Vagina (tissue), 2 donors: ENCODE measurements around the gene WNK2.

Source experiments
- CTCF ChIP-seq, 3 experiments: fragments of 450-650 bp in 2 of 3; fragments of 200-600 bp in 1 of 3; sonication (generic) in 1 of 3; IDR thresholded peaks; one replicate each; pipeline ENCODE4 v1.5.1; 2017 to 2019; ENCODE audit warnings: antibody characterized with exemption in 3 of 3, mild to moderate bottlenecking in 2 of 3, moderate library complexity in 2 of 3
- POLR2A ChIP-seq, 2 donors: fragments of 450-650 bp; IDR thresholded peaks; one replicate each; pipeline ENCODE4 v1.6.1; 2017; ENCODE audit warnings: antibody characterized with exemption in 2 of 2, mild to moderate bottlenecking in 2 of 2, moderate library complexity in 2 of 2

GRCh38 chr9:93161786-93162562 lies 22.0 kb upstream of the WNK2 start:
- TF ChIP-seq CTCF (IDR thresholded peaks at IDR 0.05) = no peak
- TF ChIP-seq POLR2A (IDR thresholded peaks at IDR 0.05) = no peak
